Activated naive CD8-positive, alpha-beta T cell treated with anti-CD3 and anti-CD28 coated beads, Interleukin-2, amount 10 ng/mL, durations not matched to agents 7 days and 5 days (primary cell): ENCODE results near the gene SAE1. TPM values are rescaled to one million over a fixed set of nuclear protein-coding genes. Genes with fewer than 3 reads are reported as not detected.
A peak's percentile ranks its signal among the peaks of the same experiment; 100 is the strongest.
"Not testable (repeated sequence)": the region's sequence is repeated elsewhere in the genome, so short reads cannot be mapped to it uniquely, and the experiment has no call there.

Source experiments
- ATAC-seq: fragments of 150-1000 bp; cut with Tn5 transposase; one replicate; pipeline ENCODE4 v1.10.0; 2021; ENCODE audit warnings: low read depth, moderate library complexity
- POLR2A ChIA-PET: fragments of 350-600 bp; sonication (Branson Sonifier 250); formaldehyde crosslinking; loops from one replicate; lab custom pipeline; 2021; ENCODE audit warnings: antibody characterized with exemption; lab: Charles Lee
- DNase-seq: peaks from one replicate; pipeline ENCODE4 v3.0.0; 2021
- H3K27ac Mint-ChIP-seq: one replicate; pipeline ENCODE4 v1.8.0; 2022; ENCODE audit warnings: mild to moderate bottlenecking, mixed read lengths
- H3K27me3 Mint-ChIP-seq: one replicate; pipeline ENCODE4 v1.8.0; 2022; ENCODE audit warnings: mild to moderate bottlenecking, moderate library complexity, mixed read lengths
- H3K36me3 Mint-ChIP-seq: one replicate; pipeline ENCODE4 v1.8.0; 2021; ENCODE audit warnings: mild to moderate bottlenecking, mixed read lengths
- H3K4me1 Mint-ChIP-seq: one replicate; pipeline ENCODE4 v1.8.0; 2021; ENCODE audit warnings: mixed read lengths
- H3K4me3 Mint-ChIP-seq: one replicate; pipeline ENCODE4 v1.8.0; 2022; ENCODE audit warnings: mild to moderate bottlenecking, moderate library complexity, mixed read lengths
- H3K9me3 Mint-ChIP-seq: one replicate; pipeline ENCODE4 v1.8.0; 2021; ENCODE audit warnings: mixed read lengths
- total RNA-seq, 2 experiments: library from RNA; stranded (reverse); gene quantifications; one replicate each; pipeline ENCODE4 v1.2.3, GENCODE V29; 2021

The SAE1 gene
- total RNA-seq, 2 experiments from 2014 or later: 108 to 114 TPM

DNA sequence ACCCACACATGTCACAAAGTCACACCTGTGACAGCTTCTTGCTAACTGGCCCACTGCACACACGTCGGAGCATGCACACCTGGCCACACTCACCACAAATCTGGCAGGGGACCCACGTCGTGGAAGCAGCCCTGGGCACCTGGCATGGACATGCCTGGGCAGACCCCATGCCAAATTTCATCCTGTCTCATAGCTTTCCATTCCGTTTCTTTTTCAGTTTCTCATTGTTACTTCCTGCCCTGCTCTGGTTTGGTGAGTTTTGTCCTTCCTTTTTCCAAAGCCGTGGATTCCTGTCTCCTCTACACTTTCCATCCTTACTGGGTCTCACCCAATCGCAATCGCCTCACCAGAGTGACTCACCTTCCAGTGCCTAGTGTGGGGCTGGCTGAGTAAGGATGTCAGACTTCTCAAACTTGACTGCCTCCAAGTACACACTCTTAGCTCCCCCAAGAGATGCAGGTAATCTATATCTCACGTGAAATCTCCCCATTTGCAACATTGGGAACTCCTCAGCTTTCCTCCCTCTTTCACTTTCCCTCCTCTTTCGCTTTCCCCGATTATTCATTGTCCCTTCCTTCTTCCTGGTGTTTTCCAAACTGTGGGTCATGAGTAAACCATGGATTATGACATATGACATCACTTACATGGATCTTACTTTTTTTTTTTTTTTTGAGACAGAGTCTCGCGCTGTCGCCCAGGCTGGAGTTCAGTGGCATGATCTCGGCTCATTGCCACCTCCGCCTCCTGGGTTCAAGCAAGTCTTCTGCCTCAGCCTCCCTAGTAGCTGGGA, 102.0 kb downstream of the SAE1 start:
- Mint-ChIP-seq H3K9me3 (no peaks in the 10 kb centered on the region), H3K36me3 (no peaks in the 10 kb centered on the region), H3K27me3 (peaks cover 8% of the 10 kb centered on the region), H3K4me3 (peak overlapping the region; percentile 78), H3K27ac (peak overlapping the region; percentile 85), H3K4me1 (peaks cover 16% of the 10 kb centered on the region)
- POLR2A ChIA-PET: interaction anchor here (0.7 to 3.4 kb wide), 5 partner anchors 8 to 102 kb away, joined by 4 to 30 read pairs (median 5); partner anchors contain the start of gene SAE1
- ATAC-seq: no peak
- no peak for DNase-seq

DNA sequence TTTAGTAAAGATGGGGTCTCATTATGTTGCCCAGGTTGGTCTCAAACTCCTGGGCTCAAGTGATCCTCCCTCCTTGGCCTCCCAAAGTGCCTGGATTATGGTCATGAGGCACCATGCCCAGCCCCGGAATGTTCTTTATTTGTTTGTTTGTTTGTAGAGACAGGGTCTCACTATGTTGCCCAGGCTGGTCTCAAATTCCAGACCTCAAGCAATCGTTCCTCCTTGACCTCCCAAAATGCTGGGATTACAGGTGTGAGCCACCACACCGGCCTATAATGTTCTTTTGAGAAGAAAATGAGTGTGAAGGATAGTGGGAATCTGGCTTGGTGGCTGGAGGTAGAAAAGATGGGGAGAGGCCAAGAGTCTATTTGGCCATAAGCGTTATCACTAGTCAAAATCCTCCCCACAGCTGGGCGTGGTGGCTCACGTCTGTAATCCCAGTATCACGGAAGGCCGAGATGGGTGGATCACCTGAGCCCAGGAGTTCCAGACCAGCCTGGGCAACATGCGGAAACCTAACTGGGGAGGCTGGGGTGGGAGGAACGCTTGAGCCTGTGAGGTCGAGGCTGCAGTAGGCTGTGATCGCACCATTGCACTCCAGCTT, 105.5 kb downstream of the SAE1 start:
- H3K9me3 Mint-ChIP-seq: no peaks in the 10 kb centered on the region

DNA sequence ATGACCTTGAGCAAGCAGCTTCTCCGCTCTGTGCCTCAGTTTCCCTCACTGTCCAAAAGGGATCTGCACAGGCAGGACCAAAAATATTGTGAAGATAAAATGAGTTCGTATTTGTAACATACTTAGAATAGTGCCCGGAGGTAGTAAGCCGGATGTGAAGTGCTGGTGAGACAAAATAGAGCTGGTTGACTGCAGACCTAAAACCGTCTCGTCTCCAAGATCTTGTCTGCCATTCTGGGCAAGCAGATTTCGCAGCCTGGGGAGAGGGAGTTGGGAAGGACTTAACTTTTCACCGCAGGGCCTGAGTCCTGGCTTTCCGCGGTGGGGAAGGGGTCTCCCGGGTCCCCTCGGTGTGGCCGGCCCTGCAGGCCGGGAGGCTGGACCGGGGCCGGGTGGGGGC, 108.5 kb downstream of the SAE1 start:
- H3K9me3 Mint-ChIP-seq: no peaks in the 10 kb centered on the region
- POLR2A ChIA-PET: interaction anchor here (0.6 to 3.3 kb wide), 3 partner anchors 10 to 28 kb away, joined by 3 to 30 read pairs (median 4); no protein-coding TSS in a partner anchor
- peaks cover 15% of the 10 kb centered on the region for H3K4me1 Mint-ChIP-seq
- ATAC-seq (no peak), DNase-seq (peak; percentile 41)
- no peaks in the 10 kb centered on the region for H3K36me3 Mint-ChIP-seq
- H3K27me3 Mint-ChIP-seq: peaks cover 8% of the 10 kb centered on the region
- H3K4me3 Mint-ChIP-seq: peak overlapping the region; percentile 76
- H3K27ac Mint-ChIP-seq: peak overlapping the region; percentile 71

More for the DNA sequence above, 105.5 kb downstream of the SAE1 start:
- no peak overlapping the region for H3K27ac Mint-ChIP-seq
- DNase-seq (no peak), ATAC-seq (no peak)
- POLR2A ChIA-PET: no interaction called here
- H3K27me3 Mint-ChIP-seq: peaks cover 8% of the 10 kb centered on the region
- peaks cover 21% of the 10 kb centered on the region for H3K4me1 Mint-ChIP-seq
- no peak overlapping the region for H3K4me3 Mint-ChIP-seq
- H3K36me3 Mint-ChIP-seq: no peaks in the 10 kb centered on the region

DNA sequence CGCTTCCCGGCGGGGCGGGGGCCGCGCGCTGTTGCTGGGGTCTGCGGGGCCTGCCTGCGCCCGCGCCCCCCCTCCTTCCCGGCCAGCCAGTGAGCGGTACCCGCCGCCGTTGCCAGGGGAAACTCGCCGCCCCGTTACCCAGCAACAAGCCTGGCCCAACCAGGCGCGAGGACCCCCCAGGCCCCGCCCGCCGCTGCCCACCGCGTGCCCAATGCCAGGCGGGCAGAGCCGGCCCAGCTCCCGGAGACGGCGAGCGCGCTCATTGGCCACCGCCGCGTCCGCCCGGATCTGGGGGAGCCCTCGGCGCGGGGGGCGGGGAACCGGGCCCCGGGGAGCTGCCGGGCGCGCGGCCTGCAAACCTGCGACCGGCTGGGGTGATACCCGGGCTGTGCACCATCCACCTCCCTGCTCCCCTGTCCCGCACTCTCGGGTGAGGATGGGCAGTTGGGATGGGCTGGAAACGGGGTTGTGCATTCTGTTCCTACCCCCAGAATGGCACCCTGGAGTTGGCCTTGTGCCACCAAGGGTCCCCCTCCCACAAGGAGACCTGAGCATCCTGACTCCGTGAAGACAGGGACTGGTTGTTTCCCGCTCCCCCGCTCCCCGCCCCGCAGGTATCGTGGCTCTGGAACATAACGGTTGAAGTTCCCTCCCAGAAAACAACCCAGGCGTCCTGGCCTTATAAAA, 109.1 kb downstream of the SAE1 start:
- peaks cover 8% of the 10 kb centered on the region for H3K27me3 Mint-ChIP-seq
- no peaks in the 10 kb centered on the region for H3K9me3 Mint-ChIP-seq
- peaks cover 19% of the 10 kb centered on the region for H3K4me1 Mint-ChIP-seq
- no peak overlapping the region for H3K27ac Mint-ChIP-seq
- peak overlapping the region; percentile 36 for H3K4me3 Mint-ChIP-seq
- ATAC-seq (no peak), DNase-seq (peak; percentile 73)
- POLR2A ChIA-PET: interaction anchor here (0.6 to 3.3 kb wide), 5 partner anchors 7 to 53 kb away, joined by 3 to 30 read pairs (median 5); no protein-coding TSS in a partner anchor
- H3K36me3 Mint-ChIP-seq: no peaks in the 10 kb centered on the region

DNA sequence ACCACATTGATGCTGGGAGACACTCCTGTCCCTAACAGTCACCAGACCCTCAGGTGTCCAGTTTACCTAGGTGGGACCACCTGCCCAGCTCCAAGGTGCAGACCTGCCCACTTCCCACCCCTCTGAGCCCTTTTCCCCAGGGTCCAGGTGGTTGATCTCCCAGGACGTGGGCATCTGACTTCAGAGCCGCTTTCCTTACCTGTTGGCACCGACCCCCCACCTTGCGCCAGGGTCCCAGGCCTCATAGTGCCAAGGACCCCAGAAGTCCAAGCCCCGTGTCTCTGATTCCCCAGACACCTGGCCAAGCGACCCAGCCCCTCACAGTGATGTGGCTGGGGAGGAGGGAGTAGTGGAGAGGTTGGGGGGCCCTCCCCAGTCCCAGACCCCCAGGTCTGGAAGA, 109.9 kb downstream of the SAE1 start:
- no peak for DNase-seq
- Mint-ChIP-seq H3K9me3 (no peaks in the 10 kb centered on the region), H3K4me1 (peaks cover 26% of the 10 kb centered on the region), H3K36me3 (no peaks in the 10 kb centered on the region), H3K27me3 (peaks cover 6% of the 10 kb centered on the region), H3K4me3 (peak overlapping the region; percentile 37), H3K27ac (peak overlapping the region; percentile 52)
- POLR2A ChIA-PET: interaction anchor here (0.6 to 3.3 kb wide), 5 partner anchors 8 to 127 kb away, joined by 3 to 30 read pairs (median 5); partner anchors contain the start of gene ZC3H4
- ATAC-seq: no peak

DNA sequence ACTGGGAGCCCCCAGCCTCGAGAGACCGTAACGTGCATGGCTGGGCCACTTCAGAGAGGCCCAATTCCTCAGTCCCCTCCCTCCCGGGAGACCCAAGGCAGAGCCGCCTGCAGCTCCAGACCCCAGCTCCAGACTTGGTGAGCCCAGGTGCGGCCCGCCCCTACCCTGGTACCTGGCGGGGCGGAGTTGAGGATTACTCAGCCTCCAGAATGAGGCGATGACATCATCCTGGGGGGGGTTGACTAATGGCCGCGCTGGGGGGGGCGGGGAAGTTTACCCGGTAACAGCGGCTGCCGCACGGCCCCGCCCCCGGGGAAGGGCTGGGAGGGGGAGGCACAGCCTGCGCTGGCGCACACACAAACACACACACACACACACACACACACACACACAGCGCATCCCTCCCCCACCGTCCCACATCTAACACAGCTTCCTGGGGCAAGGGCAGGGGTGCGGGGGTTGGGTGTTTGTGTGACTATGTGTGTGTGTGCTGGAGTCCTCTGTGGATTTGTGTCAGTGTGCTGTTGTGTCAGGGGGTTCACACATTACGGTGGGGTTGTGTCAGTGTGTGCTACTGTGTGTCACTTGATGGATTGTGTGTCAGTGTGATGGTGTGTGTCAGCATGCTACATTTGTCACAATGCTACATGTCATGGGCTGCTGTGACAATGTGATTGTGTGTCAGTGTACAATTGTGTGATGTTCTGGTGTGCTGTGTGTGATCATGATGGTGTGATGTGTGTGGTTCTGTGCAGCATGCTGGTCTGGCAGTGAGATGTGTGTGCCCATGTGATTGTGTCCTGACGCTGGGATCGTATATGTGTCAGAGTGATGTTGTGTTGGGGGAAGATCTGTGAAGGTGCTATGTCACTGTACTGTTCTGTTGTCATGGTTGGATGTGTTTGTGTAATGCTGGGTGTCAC, 110.6 kb downstream of the SAE1 start:
- Mint-ChIP-seq H3K4me1 (peaks cover 26% of the 10 kb centered on the region), H3K36me3 (no peaks in the 10 kb centered on the region), H3K4me3 (peak overlapping the region; percentile 37), H3K27ac (peak overlapping the region; percentile 52), H3K9me3 (no peaks in the 10 kb centered on the region), H3K27me3 (peaks cover under 1% of the 10 kb centered on the region)
- POLR2A ChIA-PET: interaction anchor here (0.6 to 3.3 kb wide), 5 partner anchors 9 to 128 kb away, joined by 3 to 30 read pairs (median 5); partner anchors contain the start of gene ZC3H4
- DNase-seq: peak; percentile 85
- ATAC-seq: peak; percentile 20

DNA sequence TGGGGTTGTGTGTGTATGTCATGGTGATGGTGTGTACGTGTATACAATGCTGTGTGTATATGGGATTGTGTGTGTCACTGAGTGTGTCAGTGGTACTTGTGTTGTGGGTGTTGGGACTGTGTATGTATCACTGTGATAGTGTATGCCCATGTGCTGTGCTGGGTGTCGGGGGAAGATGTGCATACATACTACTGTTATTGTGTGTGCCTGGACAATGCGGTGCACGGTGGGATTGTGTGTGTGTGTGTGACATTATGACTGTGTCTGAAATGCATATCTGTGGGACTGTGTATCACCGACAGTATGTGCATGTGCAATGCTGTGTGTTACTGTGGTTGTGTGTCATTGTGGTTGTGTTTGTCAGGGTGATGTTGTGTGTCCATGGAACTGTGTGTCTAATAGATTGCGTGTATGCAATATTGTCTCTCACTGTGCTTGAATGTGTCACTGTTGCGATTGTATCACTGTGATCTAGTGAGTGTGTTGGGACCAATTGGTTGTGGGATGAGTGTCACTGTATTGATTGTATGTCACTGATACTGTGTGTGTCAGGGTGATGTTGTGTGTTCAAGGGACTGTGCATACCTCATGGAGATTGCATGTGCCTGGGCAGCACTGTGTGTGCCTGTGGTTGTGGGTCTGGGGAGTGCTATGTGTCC, 111.4 kb downstream of the SAE1 start:
- Mint-ChIP-seq H3K4me3 (no peak overlapping the region), H3K4me1 (peaks cover 26% of the 10 kb centered on the region), H3K9me3 (no peaks in the 10 kb centered on the region), H3K36me3 (no peaks in the 10 kb centered on the region), H3K27me3 (no peaks in the 10 kb centered on the region), H3K27ac (no peak overlapping the region)
- ATAC-seq (no peak), DNase-seq (no peak)
- POLR2A ChIA-PET: interaction anchor here (0.9 to 3.3 kb wide), 5 partner anchors 10 to 194 kb away, joined by 3 to 30 read pairs (median 10); partner anchors contain the start of genes BBC3 and ZC3H4

DNA sequence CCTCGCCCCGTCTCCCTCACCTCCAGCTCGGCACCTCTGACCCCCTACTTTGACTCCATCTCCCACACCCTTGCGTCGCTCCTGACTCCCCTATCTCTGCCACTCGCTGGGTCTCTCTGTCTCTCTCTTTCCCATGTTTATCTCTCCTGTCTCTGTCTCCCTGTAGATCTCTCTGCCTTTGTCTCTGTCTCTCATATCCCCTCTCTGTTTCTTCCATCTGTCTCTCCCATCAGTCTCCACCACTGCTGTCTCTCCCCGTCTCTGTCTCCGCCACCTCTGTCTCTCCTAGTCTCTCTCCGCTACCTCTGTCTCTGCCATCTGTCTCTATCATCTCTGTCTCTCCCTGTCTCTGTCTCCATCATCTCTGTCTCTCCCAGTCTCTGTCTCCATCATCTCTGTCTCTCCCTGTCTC, 112.7 kb downstream of the SAE1 start:
- DNase-seq: no peak
- Mint-ChIP-seq H3K27ac (peak overlapping the region; percentile 96), H3K9me3 (no peaks in the 10 kb centered on the region), H3K27me3 (no peaks in the 10 kb centered on the region), H3K4me1 (peaks cover 28% of the 10 kb centered on the region), H3K4me3 (peak overlapping the region; percentile 87), H3K36me3 (no peaks in the 10 kb centered on the region)
- peak; percentile 9 for ATAC-seq
- POLR2A ChIA-PET: interaction anchor here (0.6 to 5.7 kb wide), 13 partner anchors 9 to 196 kb away, joined by 3 to 99 read pairs (median 15); partner anchors contain the start of genes BBC3, CCDC9, SAE1 and ZC3H4

DNA sequence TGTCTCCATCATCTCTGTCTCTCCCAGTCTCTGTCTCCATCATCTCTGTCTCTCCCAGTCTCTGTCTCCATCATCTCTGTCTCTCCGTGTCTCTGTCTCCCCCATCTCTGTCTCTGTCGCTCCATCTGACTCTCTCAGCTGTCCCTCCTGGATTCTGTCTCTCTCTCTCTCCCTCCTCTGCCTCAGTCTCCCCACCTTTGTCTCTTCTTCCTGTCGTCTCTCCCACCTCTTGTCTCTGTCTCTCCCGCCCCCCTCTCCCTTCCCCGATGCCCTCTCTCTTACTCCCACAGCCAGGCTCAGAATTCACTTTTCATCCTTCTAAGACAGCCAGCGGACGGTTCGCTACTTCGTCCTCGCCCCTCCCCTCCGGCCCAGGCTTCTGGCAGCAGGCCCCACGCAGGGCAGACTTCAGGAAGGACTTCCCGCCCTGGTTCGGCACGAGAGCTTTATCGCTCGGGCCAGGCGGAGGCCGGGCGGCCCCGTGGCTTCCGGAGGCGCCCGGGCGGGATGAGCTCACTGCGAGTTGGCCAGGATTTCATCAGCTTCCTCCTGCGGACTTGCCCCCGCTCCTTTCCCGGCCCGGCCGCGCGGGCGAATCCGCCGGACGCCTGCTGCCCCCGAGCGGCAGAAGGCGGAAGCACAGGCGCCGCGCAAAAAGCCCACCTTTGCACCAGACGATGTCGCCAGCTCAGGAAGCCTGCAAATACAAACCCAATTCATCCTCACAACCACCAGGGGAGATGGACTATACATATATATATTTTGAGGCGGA, 113.3 kb downstream of the SAE1 start:
- Mint-ChIP-seq H3K36me3 (no peaks in the 10 kb centered on the region), H3K27me3 (no peaks in the 10 kb centered on the region), H3K9me3 (no peaks in the 10 kb centered on the region), H3K4me3 (peak overlapping the region; percentile 87), H3K4me1 (peaks cover 28% of the 10 kb centered on the region), H3K27ac (peak overlapping the region; percentile 96)
- POLR2A ChIA-PET: interaction anchor here (0.6 to 5.7 kb wide), 24 partner anchors 12 to 1325 kb away, joined by 3 to 99 read pairs (median 8); partner anchors contain the start of genes BBC3, CCDC9, SAE1 and ZC3H4
- peak; percentile 85 for ATAC-seq
- peak; percentile 99 for DNase-seq

DNA sequence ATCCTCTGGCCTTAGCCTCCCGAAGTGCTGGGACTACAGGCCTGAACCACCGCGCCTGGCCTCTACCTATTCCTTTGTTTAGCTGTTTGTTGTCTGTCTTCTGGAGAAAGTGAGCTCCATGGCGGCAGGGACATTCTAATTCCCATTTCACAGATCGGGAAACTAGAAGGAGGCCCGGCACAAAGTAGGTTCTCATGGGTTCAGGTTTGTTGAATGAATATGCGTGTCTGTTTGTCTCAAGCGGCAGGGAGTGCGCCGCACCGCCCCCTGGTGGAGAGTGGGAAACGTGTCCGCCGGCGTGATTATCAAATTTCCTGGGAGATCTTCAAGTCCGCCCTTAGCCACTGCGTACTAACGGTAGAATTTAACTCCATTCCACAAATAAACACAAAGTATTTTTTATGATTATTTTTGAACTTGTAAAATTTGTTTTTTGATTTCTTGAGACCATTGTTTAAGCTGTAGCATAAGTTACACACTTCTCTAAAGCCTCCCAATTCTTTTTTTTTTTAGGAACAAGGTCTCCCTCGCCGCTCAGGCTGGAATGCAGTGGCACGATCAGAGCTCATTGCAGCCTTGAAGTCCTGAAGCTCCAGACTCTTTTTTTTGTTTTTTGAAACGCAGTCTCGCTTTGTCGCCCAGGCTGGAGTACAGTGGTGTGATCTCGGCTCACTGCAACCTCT, 116.8 kb downstream of the SAE1 start:
- POLR2A ChIA-PET: interaction anchor here (5.7 kb wide), 1 partner anchor 21 kb away, joined by 99 read pairs; no protein-coding TSS in a partner anchor
- Mint-ChIP-seq H3K27ac (peak overlapping the region; percentile 70), H3K36me3 (no peaks in the 10 kb centered on the region), H3K9me3 (no peaks in the 10 kb centered on the region), H3K4me1 (peaks cover 29% of the 10 kb centered on the region), H3K4me3 (no peak overlapping the region), H3K27me3 (no peaks in the 10 kb centered on the region)
- ATAC-seq (no peak), DNase-seq (peak; percentile 89)

DNA sequence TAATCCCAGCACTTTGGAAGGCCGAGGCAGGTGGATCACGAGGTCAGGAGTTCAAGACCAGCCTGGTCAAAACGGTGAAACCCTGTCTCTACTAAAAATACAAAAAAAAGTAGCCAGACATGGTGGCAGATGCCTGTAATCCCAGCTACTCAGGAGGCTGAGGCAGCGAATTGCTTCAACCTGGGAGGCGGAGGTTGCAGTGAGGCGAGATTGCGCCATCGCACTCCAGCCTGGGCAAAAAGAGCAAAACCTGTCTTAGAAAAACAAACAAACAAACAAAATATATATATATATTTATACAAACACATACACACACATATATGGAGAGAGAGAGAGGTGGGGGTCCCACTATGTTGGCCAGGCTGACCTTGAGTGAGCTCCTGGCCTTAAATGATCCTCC, 122.4 kb downstream of the SAE1 start:
- H3K9me3 Mint-ChIP-seq, H3K4me3 Mint-ChIP-seq, ATAC-seq, H3K27me3 Mint-ChIP-seq, POLR2A ChIA-PET, DNase-seq, H3K36me3 Mint-ChIP-seq, H3K27ac Mint-ChIP-seq: not testable (repeated sequence)
- H3K4me1 Mint-ChIP-seq: peaks cover 20% of the 10 kb centered on the region
